NCI-H2029 treated with DMSO at 0.1 percent for 48 hours (cell line): ENCODE results near the gene C1orf74.

Experiments used
- DNase-seq: peaks from one replicate; lab custom pipeline; 2025; lab: John Stamatoyannopoulos, UW

C1orf74 gene

DNA sequence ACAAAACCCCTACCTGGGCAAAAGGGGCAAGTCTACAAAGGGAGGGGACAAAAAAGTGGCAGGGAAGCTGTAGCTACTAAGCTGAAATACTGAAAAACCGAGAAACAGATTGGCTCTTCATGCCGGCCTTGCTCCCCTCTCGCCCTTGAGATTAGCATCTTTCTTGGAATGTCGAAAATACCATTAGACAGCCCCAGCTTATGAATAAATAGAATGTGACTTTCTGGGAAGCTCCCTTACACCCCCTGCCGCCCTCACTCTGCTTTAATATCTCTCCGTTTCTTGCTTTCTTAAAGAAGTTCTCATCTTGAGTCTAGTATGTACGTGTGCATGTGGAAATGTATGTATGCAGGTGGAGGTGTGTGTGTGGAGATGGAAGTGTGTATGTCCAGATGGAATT lies 14.4 kb downstream of the C1orf74 start:
- no peak for DNase-seq

DNA sequence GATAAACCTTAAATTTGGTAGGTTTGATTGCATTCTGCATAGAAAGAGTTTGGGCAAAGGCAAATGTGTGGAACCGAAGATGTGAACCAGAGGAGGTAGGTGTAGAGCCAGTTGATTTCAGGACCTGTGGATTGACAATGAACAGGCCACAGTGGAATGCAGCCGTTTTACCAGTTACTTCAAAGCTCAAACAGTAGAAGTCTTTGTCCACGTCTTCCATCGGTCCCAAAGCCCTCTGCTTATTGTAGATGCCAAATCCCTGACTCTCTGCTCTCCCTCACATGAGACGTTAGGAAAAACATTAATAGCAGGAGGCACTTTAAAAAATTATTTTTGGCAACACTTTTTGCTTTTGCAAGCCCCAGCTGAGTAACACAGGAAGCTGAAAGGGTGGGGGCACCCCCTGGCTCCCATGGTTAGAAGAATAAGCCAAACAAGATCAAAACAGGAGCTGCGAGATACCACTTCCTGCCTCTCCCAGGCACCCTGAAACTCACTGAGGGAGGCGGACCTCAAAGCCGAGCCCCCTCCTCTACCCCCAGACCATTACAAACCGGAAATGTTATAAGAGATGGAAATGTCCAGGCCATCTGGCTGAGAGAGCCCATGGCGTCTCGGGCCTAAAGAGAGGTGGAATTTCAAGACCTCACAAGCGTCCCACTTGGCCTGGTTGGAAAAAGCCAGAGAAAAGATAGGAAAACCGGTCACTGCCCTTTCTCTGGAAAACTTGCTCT lies 15.0 kb downstream of the C1orf74 start:
- no peak for DNase-seq

DNA sequence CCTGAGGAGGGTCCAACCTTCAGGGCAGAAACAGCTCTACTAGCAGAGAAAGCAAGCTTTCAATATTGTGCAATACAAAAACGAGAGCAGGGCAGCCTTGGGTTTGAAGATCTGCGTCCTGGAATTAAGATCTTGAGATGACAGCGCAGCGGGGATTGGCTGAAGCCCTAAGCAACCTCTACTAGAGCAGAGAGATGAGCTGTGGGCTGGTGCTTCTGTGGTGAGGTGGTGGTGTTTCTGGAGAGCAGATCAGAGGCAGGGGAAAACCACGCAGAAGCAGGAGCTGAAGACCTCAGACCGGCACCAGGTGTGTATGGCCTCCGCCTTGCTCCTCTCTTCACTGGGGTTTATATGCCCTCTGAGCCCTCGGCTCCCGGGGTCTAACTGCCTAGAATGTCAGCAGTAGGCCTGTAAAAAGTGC lies 16.0 kb downstream of the C1orf74 start:
- DNase-seq: no peak

DNA sequence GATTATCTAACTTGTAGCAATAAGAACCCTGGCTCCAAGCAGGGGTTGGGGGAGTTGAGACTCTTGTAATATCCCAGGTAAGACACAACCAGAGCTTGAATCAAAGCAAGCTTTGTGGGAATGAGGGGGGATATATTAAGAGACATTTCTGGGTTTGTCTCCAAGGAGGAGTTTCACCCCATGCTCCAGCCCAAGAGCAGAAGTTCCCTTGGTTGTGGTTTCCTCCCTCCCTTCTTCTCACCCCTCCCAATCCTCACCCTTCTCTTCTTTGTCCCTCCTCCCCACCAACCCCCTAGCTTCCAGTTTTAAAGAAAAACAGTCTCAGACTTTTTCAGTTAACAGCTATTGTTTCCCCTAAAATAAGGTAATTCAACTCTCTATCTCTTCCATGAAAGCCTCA lies 16.7 kb downstream of the C1orf74 start:
- no peak for DNase-seq

DNA sequence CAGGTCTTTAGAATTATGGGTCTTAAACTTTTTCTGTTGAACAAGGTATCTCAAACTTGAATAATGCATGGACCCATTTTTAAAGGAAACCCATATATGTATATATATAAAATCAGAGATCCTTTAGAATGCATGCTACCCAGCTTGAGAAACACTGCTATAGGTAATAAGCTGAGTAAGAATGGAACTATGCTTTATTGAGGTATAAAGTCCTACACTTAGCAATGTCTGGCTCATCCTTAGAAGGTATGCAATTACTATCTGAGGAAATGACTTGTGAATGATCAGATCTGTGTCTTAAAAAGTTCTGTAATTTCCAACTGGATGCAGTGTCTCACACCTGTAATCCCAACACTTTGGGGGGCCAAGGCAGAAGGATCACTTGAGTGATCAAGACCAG lies 17.3 kb downstream of the C1orf74 start:
- DNase-seq: no peak

DNA sequence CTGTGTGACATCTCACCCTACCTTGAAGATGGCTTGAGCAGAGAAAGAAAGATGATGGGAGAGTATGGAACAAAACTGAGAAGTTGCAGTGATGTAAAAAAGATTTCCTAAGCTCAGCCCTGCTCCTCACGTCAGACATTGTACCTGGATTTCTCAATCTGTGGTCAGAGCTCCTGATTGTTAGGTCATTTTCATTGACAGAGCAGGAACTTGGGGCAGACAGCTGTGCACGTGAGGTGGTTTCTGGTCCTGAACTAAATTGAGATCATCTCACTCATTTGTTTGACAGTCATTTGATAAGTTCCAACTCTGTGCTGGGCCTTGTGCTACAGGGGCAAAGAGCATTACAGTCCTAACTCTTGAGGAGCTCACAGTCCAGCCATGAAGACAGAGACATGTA lies 18.3 kb downstream of the C1orf74 start:
- DNase-seq: no peak

DNA sequence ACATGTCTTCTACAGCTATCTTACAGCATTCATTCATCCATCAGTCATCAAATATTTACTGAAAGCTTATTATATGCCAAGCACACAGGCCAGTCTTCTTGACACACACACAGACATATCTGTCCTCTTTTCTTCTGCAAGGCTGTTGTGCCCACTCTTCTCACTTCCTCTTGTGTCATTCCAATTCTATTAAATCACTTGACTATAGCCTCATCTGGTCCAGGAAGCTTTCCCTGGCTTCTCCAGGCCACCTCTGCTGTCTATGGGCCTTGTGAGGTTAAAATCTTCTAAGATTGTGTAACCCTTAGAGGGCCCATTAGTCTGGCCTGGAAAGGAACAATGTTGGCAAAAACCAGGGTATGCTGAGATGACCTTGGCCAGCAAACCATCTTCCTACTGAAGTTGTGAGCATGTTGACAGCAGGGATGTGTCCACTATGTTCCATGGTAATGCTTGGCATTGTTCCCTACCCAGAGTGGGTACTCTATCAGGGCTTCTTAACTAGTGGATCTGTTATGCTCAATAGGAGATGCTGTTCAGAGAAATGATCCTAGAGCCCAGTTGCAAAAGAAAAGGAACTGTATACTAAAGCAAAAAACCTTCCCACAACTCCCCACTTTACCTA lies 23.2 kb downstream of the C1orf74 start:
- no peak for DNase-seq

DNA sequence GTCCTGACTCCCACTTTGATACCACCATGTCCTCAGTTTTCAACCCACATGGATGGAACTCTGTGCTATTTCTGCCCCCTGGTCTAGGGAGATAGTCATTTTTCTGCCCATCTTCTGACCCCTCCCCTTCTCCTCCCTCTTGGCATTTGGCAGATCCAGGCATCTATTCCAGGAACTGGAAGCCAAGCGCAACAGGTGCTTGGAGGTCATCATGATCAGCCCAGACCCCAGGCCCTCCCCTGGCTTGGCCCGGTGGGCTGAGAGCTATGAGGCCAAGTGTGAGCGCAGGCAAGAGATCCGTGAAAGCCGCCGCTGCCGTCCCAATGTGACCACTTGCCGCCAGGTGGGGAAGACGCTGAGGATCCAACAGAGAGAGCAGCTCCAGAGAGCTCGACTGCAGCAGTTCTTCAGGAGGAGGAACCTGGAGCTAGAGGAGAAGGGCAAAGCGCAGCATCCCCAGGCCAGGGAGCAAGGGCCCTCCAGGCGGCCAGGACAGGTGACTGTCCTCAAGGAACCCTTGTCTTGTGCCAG lies 24.5 kb downstream of the C1orf74 start:
- no peak for DNase-seq

DNA sequence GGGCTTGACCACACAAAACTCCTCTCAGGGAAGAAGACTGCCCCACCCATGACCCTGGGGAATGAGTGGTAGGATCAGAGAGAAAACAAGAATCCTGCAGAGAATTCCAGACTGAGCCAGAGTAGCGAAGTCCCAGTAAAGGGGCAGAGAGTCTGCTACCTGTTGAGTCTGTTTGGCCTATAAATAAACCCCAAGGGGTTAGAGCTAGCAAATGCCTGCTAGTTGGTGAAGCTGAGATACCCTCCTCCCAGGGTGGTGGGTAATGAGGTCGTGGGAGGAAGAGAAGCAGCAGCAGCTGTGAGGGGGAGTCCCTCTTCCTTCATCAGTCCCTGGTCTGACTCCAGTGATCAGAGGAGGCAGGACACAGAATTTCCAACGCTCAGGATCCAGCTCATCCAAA lies 26.0 kb downstream of the C1orf74 start:
- DNase-seq: no peak

DNA sequence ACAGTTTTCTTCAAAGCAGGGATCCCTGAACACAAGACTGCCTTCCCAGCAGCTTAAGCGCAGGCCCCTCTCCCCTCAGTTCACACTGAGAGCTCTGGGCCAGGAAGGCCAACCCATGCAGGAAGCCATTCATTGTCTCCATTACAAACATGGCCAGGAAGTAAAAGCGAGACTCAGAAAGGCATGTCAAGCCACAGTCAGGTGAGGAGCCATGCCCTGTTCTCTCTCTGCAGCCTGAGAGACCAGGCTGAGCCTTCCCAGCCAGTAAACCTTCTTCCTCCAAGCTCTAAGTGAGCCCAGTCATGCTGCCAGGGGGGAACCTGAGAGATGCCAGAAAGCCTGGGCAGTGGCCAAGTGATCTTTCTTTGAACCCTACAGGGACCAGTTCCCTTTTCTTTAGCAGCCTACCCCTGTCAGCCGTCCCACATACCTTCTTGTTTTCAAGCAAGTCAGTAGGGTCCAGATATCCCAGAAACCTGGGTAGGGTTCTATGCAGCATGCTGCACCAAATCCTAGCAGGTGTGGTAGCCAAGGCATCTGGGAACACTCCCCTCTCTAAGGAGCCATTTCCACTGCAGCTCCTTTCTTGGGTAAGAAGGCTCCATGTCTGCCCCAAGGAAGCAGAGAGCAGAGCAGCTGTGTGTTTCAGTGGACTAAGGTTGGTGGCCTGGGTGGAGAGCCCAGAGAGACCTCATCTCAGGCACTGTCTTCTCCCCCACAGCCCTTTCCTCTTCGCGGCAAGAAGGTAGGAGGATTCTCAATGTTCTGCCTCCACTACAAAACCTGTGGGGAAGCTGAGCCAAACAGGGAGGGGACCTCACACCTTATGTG lies 27.5 kb downstream of the C1orf74 start:
- DNase-seq: no peak

DNA sequence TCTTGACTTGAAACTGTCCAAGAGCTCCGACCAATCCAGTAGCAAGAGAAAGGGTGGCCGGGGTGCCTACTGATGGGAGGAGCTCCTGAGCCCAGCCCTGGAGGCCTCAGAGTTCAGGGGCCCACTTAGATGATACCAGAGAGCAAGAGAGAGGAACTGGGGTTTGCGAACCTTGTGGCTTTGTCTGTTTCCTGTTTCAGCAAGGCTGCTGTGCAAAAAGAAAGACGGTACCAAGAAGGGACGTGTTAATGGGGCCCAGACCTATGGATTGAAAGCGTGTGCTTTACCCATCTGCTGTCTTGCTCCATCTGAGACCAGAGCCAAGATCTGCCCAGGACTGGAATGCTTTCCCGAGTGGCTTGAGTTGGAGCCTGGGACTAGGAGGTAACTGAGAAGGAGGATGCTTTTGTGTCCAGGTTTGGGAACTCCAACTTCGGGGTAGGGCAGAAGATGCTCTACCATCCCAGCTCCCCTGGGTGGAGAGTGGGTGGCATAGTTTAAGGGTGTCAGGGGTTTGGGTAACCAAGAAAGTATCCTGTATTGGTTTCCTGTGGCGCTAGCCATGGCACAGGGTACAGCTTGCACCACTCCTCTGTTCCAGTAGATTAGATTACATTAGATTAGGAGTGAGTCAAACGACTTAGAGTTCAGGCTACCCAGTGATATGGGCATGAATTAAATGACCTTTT lies 28.3 kb downstream of the C1orf74 start, which contains the start of gene TRAF3IP3:
TSS of gene TRAF3IP3 (plus strand) at position 128 of the 689 bp plus-strand sequence. CDS start 3,987 bp downstream, outside the sequence.
- no peak for DNase-seq

DNA sequence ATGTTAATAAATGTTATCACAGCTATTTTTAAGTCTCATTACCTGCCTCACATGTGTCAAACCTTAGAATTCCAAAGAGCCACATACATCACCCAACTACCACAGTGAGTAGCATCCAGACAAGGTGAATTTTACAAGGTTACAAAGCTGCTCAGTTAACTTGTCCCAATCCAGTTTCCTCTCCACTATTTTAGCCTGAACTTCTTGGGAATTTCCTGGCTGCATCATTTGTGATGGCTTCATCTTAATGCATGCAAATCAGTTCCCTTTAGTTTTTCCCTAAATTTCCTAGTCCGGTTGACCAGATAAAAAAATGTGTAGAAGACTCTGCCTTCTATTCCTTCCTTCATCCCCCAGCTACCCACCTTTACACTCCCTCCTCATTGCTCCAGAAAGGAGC lies 29.1 kb downstream of the C1orf74 start:
- no peak for DNase-seq

DNA sequence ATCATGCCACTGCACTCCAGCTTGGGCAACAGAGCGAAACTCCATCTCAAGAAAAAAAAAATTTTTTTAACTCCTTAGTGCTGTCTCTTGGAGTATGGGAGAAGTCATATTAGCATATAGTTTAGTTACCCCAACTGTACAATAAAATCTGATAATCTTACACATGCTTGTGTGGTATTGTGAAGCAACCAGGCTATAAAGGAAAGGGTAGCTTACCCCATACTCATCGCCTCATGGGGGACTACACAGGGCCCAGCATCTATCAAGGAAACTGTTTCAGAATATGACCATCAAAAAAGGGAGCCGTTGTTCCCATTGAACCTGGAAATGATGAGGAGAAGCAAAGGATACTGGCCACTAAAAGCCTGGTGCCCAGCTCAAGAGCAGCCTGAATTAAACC lies 31.5 kb downstream of the C1orf74 start:
- DNase-seq: no peak

DNA sequence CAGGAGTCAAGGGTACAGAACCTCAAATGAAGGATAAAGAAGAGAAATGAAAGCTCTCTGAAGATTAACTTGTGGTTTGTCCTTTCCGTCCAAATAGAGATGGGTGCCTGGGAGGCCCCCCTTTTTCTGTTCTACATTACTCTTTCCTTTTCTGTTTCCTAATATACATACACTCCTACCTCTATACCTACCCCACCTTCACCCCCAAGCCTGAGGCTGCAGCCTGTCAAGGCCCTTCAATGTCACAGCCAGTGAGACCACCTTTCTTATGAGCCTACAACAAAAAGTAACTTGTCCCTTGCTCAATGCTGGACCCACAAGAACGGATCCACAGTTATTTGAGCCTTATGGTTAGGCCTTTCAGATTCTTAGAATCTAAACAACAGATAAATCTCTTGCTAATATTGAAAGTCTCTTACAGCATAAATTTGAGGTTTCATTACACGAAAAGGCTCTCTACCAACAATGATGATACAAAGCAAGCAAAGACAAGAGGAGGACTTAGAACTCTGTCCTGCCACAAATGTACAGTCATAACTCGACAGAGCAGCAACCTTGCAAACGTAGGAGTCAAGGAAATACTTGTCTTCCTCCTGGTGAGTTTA lies 32.6 kb downstream of the C1orf74 start:
- DNase-seq: no peak

DNA sequence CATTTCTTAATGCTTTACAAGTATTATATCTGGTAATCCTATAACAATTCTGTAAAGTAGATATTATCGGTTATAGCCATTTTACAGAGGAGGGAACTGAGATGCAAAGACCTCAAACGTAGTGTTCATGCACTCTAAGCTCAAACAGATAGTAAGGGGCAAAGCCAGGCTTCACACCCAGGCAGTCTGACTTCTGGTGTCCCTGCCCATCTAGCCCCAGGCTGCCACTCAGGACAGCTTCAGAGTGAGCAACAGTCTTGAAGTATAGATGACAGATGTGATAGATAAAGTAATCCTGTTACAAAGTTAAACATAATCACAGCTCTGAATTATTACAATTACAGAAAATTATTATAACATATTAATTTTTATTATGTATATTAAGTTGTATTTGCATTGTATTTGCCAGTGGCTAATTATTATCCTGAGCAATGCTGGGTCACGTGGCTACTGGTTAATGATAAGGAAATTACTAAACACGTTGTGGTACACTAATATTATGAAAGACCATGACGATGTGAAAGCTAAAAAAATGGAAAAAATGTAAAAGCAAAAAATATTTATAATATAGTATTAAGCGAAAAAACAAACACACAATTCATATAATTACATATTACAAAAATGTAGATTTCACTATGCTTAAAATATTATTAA lies 34.6 kb downstream of the C1orf74 start:
- no peak for DNase-seq

DNA sequence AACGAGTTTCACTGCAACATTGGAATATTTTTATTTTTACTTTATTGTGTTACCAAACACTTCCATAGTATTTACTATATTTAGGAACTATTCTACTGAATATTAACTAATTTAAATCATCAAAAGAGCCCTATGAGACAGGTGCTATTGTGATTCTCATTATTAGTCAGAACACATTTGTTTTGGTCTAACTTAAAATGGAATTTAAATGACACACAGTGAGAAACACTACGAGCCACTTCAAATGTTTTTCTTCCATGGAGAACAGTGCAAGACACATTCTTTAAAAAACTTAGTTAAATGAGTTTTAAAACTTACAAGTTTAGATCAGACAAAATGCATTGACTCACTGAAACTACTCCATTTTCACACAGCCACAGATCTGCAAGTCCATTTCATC lies 35.2 kb downstream of the C1orf74 start:
- no peak for DNase-seq

DNA sequence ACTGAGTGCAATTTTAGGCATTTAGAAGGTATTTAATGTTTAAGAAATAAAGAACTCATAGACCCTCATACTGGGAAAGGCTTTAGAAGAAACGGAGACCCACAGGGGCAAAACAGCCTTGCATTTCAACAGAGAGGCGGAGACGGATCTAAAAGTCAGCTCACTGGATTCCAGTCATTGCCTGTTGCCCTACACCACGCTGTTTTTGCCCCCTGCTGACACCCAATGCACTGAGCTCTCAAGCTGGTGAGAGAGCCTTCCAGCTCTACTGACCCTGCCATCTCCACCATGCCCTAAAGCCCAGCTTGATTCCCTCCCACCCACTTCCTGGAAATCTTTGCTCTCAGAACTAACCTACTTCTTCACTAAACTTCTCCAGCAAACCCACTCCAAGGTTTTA lies 35.7 kb downstream of the C1orf74 start:
- no peak for DNase-seq

DNA sequence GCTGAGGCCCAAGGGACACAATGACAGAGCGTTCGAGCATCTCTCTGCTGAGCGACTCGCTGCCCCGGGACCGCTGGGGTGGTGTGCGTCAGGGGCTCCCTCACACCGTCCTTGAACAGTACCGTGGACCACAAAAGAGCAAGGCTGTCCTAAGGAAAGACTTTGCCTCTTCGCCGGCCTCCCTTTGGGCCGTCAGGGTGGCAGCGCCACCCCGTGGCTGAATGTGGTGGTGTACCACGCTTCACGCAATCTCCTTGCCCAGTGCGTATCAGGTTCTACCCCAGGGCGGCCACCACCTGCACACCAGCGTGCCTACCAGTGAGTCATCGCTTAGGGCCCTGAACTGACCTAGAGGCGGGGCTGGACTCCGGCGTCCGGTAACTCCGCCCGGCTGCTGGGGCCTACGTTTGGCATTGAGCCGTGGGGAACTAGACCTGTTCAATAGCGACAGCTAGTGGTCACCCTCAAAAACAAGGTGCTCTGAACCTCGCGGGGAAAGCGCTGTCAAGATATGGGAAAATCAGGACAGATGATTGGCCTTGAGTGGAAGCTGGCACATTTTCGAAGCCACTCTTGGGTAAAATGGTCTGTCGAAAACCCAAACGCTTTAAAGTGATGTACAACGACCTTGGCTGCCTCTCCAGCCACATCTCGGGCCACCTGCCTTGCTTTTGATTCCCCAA lies 36.6 kb downstream of the C1orf74 start:
- DNase-seq: peak; percentile 42

DNA sequence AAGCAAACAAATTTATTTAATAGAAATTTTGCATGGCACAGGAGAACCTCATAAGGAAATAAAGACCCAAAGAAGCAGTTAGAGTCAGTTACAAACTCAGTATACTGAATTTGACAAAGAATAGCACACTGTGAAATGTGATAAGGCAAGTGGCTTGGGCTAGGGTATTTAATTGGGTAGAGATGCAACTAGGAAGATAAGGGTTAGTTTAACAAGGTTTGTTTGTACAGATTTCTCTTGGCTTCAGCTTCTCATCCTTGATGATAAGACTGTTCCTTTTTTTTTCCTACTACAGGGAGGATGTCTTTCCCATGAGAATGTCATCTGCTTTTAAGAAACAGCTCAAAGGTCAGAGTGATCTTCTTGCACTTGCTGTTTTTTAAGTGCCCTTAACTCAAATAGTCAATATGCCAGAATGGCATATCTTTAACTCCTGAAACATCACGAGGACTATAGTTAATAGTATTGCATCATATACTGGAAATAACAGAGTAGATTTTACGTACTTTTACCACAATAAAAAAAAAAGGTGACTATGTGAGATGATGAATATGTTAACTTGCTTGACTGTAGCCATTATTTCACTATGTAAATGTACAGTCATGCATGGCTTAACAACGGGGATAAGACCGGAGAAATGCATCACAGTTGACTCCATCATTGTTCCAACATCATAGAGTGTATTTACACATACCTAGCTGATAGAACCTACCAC lies 37.8 kb downstream of the C1orf74 start:
- no peak for DNase-seq

DNA sequence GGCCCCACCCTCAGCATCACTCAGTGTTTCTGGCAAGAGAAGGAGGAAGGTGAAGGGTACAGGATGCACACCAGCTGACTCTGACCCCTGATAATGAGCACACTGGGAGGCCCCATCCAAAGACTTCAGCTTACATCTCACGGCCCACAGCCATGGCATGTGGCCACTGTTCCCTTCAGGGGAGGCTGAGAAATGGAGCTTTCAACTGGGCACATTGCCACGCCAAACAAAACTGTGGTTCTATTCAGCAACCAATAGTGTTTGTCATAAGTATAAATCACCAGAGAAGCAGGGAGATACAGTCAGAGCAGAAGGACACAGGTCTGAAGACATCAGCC lies 41.2 kb downstream of the C1orf74 start:
- peak; percentile 34 for DNase-seq
